Dermis microvascular lymphatic vessel endothelial cell (primary cell): Measurements from ENCODE around the gene SMIM29. TPM values are rescaled to one million over a fixed set of nuclear protein-coding genes. Genes with fewer than 3 reads are reported as not detected.

Experiments
- DNase-seq, 2 donors: peaks; one replicate each; pipeline versions ENCODE4 v3.0.0 to v3.0.0-alpha.2; 2010; ENCODE audit warnings: low read depth in 2 of 2
- total RNA-seq: library from RNA; depleted of rRNA; stranded (reverse); fragments of >200 nt; gene quantifications from 2 replicates; pipeline ENCODE4 v1.2.1, GENCODE V29; 2014

SMIM29 gene
- total RNA-seq, 1 donor from 2014 or later = 18.0 TPM

GRCh38 chr6:34241351-34242215 is 7.2 kb downstream of the SMIM29 start:
- no peak for DNase-seq

DNA sequence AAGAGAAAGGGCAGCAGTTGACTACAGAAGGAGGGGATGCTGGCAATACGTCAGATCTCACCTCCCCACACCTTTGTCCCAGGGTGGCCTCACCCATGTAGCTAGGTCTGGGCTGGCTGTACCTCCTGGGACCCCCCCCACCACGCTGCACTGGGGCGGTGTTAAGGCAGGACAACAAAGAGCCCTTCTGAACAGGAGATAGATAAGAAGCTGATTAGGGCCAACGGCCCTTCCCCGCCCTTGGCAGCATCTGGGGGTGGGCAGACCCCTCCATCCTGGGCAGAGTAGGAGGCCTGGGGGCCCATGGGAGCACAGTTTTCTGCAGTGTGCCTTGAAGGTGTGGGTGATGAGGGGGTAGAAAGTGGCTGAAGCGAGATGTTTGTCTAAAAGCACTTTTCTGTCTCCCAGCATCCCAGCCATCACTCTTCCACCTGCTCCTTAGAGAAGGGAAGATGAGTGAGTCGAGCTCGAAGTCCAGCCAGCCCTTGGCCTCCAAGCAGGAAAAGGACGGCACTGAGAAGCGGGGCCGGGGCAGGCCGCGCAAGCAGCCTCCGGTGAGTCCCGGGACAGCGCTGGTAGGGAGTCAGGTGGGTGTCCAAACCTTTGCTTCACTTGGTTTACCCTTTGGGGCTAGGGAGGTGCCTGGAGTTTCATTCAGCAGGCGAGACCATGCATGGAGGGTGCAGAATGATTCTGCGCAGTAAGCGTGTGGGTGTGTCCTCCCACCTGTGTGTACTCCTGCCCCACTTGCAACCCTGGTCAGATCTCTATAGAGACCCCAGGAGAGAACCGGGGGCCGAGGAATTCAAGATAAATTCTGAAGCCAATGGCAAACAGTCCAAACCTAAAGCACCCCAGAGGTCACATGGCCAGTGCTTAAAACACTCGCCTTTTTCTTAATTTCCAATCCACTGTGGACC is 8.2 kb downstream of the SMIM29 start:
- no peak for DNase-seq

GRCh38 chr6:34239893-34240292 is 8.9 kb downstream of the SMIM29 start:
- DNase-seq = no peak

GRCh38 chr6:34239500-34239825 is 9.3 kb downstream of the SMIM29 start:
- no peak for DNase-seq

DNA sequence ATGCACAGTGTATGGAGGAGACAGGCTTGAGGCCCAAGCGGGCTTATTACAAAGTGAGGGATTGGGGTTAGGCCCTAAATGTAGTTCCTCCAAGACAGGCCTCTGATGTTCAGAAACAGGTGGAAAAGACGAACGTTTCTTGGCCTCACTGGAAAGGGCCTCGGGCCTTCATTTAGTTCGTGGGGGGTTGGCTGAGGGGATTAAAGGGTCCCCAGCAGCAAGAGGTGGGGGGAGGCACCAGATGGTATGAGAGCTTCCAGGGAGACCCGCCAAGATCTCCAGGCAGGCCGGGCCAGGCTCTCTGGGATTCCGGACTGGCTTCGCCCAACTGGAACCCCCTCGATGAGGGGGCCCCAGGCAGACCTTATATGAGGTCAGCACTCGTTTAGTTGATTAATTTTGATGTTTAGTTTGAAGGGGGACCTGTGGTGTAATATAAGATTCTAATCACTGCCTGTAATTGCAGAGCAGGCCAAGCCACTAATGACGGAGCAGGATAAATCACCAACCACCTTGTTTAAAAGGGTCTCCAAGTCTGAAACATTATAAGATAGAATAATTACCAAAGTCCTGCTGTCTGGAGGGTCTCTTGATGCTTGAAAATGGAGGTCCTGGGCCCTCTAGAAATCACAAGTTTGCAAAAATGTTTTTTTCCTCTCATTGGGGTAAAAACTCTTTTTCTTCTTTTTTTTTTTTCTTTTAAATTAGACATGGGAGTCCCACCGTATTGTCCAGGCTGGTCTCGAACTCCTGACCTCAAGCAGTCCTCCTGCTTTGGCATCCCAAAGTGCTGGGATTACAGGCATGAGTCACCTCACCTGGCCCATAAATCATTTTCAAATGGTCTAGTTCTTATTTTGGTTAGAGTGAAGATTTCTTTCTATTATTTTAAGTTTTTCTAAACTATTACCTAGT is 10.0 kb downstream of the SMIM29 start:
- no peak for DNase-seq

GRCh38 chr6:34237722-34238584 is 10.9 kb downstream of the SMIM29 start:
- DNase-seq = peak in 1 of 2 donors; percentile 48

GRCh38 chr6:34237316-34237721 is 11.5 kb downstream of the SMIM29 start:
- no peak for DNase-seq

- peak; percentile 56 to 91 for DNase-seq
Measured at GRCh38 chr6:34236443-34237315, 12.1 kb downstream of the SMIM29 start, which contains the start of gene HMGA1. HMGA1 (plus strand) TSS chr6:34236873; CDS start chr6:34240781, 3,908 bp downstream.

DNA sequence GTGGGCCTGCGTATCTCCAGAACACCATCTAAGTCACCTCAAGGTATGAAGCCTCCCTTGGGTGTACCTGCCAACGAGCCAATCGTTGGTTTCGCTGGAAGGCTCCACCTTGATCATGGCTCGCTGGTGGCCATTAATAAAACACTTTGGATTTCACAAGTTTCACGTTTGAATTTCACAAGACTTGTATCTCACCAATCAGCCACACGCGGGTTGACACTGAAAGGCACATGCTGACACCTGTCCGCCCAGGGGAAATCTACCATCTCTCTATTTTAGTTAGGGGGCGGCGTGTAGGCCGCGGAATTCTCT is 12.7 kb downstream of the SMIM29 start:
- peak in 1 of 2 donors; percentile 44 for DNase-seq

- DNase-seq = peak in 1 of 2 donors; percentile 90
Measured at GRCh38 chr6:34235307-34236130, 13.3 kb downstream of the SMIM29 start.

DNA sequence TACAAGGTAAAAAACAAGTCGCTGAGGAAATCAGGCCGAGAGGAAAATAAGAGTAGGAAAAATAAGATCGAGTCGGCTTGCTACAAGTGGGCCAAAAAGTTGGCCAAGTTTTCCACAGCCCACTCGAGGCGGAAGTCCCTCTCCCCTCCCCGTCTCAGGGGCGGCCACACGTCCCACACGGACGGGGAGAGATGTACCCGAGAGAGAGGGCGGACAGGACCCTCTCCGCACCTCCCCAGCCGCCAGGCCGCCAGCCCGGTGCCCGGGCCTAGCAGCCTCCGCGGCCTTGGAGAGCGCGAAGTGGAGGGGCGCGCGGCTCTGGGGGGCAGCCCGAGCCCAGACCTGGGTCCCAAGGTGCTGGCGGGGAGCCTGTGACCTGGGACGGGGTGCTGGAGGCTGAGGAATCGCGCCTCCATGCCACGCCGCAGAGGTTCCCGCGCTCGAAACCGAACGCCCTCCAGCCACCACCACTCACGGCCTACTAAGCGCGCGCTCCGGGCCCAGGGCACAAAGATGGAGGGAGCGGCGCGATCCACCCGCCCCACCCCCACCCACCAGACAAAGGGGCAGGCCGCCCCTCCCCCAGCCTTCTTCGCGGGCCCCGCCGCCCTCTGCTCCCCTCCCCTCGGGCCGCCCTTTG is 14.0 kb downstream of the SMIM29 start:
- DNase-seq = no peak

DNA sequence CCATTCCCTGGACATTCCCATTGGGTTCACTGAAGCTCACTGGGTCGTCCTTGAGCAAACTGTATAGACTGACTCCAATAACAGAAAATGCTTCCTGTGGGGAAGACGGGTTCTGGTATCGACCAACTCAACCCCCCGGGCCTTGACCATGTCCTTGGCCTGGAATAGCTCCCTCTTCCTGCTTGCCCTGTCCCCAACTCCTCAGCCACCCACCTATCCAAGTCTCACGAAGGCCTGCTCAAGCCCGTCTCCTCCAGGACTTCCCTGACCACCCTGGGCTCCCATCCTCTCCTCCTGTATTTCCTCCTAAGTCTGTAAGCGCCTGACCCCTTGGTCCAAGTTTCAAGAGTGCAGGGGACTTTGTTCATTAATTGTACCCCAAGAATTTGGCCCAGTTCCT is 14.9 kb downstream of the SMIM29 start:
- DNase-seq = no peak

- DNase-seq = no peak
Measured at GRCh38 chr6:34232901-34233300, 15.9 kb downstream of the SMIM29 start.

GRCh38 chr6:34231566-34232336 is 17.1 kb downstream of the SMIM29 start:
- DNase-seq = no peak

DNA sequence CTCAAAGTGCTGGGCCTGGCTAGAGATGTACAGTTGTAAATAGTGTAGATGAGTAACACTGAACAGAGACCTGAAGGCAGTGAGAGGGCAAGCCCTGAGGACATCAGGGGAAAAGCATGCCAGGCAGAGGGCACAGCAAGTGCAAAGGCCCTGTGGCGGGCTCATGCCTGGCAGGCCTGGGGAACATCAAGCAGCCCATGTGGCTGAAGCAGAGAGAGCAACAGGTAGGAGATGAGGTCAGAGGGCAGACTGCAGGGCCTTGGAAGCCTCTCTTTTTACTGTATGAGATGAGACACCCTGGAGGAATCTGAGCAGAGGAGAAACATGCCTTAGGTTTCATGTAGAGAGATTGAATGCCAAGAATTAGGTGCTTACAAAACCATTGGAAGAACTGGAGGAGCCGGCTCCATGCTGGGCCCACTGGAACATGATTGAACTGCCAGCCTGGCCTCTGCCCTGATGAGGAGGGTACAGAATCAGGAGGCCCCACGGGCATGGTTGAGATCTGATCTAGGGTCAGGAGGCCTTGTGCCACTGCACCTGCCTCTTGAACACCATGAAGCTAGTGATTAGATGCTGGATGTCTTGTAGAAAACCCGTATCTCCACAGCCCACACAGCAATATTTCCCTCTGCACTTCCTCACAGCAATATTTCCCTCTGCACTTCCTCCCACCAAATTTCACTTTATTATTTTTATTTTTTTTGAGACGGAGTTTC is 18.0 kb downstream of the SMIM29 start:
- DNase-seq = no peak

DNA sequence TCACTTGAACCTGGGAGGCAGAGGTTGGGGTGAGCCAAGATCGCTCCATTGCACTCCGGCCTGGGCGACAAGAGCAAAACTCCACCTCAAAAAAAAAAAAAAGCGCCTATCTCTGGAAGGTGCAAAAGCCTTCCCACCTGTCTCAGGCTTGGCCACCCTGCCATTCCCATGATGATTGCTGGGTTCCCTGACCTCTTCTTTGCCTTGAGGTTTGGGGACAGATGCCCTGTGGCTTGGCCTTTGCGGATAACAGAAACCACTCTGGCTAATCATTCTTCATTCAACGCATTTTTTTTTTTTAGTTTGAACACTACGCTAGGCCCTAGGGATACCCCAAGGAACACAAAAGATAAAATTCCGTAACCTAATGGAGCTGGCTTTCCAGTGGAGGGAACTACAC is 18.9 kb downstream of the SMIM29 start:
- DNase-seq = no peak
